B cell (primary cell): ENCODE results near the gene PKIG.
"Not testable (repeated sequence)": the region's sequence is repeated elsewhere in the genome, so short reads cannot be mapped to it uniquely, and the experiment has no call there.

Experiments used
- EZH2 ChIP-seq: IDR thresholded peaks from 2 replicates; pipeline ENCODE4 v1.6.1; 2012; ENCODE audit warnings: borderline replicate concordance, low read depth, mild to moderate bottlenecking, moderate library complexity, low read length; ENCODE audit not compliant: insufficient read depth, poor library complexity, severe bottlenecking
- TF ChIP-seq, protein P1 (sequence below): fragments of 200-600 bp; IDR thresholded peaks from one replicate; pipeline ENCODE4 v1.8.0; 2022; ENCODE audit warnings: antibody characterized with exemption, mild to moderate bottlenecking

DNA sequence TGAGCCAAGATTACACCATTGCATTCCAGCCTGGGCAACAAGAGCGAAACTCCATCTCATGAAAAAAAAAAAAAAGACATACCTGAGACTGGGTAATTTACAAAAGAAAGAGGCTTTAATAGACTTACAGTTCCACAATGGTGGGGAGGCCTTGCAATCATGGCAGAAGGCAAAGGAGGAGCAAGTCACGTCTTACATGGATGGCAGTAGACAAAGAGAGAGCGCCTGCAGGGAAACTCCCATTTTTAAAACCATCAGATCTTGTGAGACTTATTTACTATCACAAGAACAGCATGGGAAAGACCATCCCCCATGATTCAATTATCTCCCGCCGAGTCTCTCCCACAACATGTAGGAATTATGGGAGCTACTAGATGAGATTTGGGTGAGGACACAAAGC is 71.8 kb downstream of the PKIG start:
- TF ChIP-seq, protein P1, sequence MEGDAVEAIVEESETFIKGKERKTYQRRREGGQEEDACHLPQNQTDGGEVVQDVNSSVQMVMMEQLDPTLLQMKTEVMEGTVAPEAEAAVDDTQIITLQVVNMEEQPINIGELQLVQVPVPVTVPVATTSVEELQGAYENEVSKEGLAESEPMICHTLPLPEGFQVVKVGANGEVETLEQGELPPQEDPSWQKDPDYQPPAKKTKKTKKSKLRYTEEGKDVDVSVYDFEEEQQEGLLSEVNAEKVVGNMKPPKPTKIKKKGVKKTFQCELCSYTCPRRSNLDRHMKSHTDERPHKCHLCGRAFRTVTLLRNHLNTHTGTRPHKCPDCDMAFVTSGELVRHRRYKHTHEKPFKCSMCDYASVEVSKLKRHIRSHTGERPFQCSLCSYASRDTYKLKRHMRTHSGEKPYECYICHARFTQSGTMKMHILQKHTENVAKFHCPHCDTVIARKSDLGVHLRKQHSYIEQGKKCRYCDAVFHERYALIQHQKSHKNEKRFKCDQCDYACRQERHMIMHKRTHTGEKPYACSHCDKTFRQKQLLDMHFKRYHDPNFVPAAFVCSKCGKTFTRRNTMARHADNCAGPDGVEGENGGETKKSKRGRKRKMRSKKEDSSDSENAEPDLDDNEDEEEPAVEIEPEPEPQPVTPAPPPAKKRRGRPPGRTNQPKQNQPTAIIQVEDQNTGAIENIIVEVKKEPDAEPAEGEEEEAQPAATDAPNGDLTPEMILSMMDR: not testable (repeated sequence)
- TF ChIP-seq EZH2: not testable (repeated sequence)
